HL-60/S4 (cell line): ENCODE measurements around the gene DIPK1A.
"Not testable (repeated sequence)": the region's sequence is repeated elsewhere in the genome, so short reads cannot be mapped to it uniquely, and the experiment has no call there.

Source experiments
- in situ Hi-C: fragments of 300-500 bp; cut with MboI; formaldehyde crosslinking; loops from 2 replicates; pipeline ENCODE4 v1.14.3; 2022; ENCODE audit warnings: low sequenced_read_pairs

DIPK1A gene

GRCh38 chr1:92980732-92981647, 19.7 kb upstream of the DIPK1A start:
- in situ Hi-C loops: no loop called here

DNA sequence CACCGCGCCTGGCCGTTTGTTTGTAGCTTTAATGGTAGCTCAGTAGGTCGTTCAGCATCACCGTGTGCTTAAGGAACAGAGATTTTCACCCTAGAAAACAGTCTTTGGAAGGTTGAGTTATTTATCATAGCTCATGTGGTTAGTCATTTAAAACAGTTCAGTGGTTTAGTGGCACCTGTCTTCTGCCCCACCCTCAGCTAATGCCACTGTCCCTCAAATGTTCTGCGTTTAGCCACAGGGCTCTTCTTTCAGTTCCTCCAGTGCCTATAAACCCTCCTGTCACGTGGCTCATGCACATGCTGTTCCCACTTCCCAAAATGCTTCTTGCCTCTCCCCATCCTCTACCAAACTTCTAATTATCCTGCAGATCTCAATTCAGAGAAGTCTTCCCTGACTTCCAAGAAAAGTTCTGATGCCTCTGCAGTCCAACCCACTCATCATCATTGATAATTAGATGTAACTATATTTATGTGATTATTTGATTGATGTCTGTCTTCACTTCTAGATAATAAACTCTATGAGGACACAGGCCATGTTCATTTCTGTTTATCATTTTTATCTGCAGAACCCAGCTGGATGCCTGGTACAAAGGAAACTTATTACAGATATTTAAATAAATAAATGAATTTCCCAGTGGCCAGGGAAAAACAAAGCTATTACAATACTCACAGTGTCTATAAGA, 14.4 kb upstream of the DIPK1A start:
- in situ Hi-C loops: no loop called here

- in situ Hi-C loops: not testable (repeated sequence)
These were observed 12.8 kb upstream of the DIPK1A start for GRCh38 chr1:92974112-92974511.

DNA sequence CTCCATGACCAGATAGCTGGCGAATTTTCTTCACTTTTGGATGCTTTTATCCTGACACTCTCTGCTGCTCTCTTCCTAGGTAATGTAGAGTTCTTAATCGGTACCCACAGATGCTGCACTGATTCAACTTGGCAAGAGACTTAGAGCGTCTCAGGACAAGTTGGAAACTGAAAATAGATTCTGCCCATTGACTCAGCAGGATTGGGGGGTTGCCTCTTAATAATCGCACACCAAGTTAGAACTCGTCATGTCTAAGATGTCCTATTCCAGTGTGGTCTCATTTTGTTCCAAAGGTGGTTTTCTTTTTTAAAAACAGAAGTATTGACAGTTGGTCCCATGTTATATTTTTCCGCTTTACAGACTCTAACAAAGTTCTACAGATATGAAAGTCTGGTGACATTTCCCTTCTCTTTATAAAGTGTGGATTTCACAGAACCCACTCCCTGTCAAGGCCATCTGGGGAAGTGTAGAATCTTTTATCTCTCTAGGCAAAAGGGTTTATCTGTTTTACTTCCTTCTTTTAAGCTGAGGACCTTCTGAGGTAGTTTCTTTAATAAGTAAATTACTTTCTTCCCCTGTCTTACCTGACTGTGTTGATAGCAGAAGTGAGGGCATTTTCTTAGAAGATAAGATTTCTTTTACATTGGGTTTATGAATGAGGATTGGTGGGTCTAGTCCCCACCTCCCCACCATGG, 12.1 kb upstream of the DIPK1A start:
- in situ Hi-C loops: no loop called here

DNA sequence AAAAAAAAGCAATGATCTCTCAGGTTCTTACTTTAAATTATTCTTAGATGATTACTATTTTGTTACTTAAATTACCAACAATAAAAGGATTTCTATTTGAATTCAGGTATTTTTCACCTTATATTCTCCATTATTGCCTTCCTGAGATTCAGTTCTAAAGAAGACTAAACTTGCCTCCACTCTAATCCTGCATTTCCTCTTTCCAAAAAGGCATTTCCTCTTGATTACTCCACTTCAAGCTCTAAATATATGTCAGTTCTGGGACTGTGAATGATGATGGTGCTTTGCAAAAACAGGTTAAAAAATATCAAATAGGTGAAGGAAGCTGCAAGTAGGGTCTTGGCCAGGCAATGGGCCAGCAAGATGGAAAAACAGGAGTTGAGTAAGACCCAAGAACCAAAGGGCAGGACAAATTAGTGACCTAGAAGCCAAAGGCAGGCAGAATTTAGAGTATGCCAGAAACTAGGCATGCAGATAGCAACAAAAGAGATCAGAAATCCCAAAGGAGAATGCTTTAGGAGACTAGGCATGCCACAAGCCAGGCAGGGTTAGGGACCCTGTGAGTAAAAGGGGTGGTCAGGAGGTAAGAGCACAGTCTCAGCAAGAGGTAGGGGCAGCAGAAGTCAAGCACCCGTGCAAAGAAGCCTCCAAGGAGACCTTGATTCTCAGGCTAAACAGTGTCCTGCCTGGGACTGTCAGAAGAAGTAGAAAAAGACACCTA, 11.3 kb upstream of the DIPK1A start:
- in situ Hi-C loops: no loop called here

DNA sequence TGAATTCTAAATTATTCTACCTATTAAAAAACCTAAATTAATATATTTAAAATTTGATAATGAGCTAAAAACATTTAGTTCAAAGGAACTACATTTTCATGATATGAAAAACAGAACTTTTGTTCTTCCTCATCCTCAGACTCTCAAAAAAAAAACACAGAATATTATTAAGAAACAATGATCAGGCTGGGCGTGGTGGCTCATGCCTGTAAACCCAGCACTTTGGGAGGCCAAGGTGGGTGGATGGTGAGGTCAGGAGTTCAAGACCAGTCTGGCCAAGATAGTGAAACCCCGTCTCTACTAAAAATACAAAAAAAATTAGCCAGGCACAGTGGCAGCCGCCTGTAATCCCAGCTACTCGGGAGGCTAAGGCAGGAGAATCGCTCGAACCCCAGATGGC, 10.7 kb upstream of the DIPK1A start:
- in situ Hi-C loops: not testable (repeated sequence)

GRCh38 chr1:92970990-92971689, 9.9 kb upstream of the DIPK1A start:
- in situ Hi-C loops: no loop called here

- in situ Hi-C loops: no loop called here
These were observed 8.3 kb upstream of the DIPK1A start for GRCh38 chr1:92969517-92969916.

DNA sequence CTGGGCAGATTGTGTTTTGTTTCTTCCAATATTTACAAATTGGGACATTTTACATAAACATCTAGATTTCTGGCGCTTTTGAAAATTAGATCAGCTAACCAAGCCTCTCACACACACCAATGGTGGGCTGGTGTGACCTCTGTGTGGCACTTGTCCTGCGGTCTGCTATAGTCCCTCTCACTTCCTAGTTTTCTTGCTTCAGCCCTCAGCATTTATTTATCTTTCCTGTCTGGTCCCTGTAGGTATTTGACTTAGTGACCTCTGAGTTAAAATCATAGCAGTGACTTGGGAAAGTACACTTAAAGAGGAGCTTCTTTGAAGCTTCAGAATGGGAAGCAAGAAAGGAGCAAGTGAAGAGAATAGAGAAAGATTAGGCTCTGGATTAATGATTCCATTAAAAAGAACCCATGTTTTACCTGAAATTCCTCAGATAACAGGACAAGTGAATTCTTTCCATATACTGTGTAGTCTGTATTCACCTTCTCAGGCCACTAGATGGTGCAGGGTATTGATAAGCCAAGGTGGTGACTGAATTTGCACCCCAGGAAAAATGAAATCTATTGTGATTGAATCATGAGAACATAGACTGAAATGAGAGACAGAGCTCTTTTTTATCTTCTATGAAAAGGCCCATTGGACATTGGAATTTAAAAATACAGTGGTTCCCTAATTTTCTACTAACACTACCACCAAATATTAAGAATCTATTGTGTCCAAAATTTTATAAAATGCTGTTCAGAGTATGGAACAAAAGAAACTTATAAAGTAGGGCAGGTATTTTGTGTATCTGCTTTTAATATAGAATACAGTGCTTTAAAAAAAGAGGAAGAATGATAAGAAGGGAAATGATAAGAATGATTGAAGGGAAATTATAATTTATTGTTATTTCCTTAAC, 7.1 kb upstream of the DIPK1A start:
- in situ Hi-C loops: no loop called here

DNA sequence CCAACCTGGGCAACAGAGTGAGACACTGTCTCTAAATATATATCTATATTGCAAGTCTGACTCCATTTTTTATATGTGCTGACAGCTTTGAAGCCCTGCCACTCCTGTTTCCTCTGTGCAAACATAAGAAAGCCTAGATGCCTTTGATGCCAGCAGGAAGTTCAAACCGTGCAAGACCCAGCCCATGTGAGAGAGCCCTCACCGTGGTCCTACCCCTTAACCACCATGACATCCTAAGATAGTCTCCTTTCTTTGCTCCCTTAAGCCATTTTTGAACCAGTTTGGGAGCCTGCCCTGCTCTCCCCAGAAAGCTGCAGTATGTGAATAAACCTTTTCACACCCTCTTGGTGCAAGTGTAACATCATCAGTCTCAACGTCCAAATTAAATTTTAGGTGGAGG, 3.7 kb upstream of the DIPK1A start:
- in situ Hi-C loops: no loop called here

DNA sequence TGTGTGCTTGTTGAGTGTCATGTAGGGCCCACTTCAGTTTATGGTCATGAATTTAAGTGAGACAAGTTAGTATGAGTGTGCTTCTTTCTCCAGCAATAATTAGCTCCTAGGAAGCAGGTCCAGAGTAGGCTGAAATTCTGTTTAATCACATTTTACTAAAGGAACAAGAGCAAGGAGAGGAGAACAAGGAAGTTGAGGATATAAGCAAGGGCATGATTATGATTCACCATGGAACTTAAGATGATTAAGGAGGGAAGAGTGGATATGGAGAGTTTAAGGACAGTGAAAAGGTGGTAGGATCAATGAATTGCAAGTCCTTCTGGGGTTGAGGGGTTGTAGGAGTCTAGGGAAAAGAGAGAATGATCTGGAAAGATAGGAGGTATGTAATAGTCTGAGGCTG, 3.1 kb upstream of the DIPK1A start:
- in situ Hi-C loops: no loop called here

GRCh38 chr1:92961896-92962752, 862 bp upstream of the DIPK1A start:
- in situ Hi-C loops: no loop called here

GRCh38 chr1:92960395-92961130, 699 bp downstream of the DIPK1A start:
- in situ Hi-C loops: no loop called here

DNA sequence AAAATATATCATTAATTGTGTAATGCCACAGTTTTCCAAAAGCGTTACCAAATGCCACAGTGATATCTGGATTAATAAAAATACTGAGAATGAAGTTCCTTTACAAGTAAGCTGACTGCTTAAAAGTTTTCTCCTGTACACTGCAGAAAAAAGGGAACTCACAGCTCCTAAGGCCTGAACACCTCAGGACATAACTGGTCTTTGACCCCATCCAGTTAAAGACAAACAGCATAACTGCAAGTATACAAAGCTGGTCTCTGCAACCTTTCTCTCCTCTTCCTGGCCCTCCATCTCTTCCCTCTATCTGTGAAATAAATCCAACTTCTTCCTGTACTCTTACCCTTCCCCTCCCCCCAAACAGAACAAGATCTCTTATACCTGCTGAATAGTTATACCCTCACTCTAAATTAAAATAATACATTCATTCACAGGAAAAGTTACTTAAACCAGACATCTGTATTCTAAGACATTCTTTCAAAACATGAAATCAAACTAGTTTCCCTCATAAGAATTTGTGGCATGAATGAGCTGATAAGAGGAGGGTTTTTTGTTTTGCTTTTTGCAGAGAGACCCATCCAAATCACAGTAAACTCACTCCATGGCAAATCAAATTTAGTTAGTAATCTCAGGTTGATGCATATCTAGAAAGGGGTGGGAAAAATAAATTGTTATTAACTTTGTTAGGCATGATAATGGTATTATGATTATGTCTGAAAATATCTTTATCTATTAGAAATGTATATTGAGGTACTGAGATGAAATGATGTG, 2.9 kb downstream of the DIPK1A start:
- in situ Hi-C loops: no loop called here

DNA sequence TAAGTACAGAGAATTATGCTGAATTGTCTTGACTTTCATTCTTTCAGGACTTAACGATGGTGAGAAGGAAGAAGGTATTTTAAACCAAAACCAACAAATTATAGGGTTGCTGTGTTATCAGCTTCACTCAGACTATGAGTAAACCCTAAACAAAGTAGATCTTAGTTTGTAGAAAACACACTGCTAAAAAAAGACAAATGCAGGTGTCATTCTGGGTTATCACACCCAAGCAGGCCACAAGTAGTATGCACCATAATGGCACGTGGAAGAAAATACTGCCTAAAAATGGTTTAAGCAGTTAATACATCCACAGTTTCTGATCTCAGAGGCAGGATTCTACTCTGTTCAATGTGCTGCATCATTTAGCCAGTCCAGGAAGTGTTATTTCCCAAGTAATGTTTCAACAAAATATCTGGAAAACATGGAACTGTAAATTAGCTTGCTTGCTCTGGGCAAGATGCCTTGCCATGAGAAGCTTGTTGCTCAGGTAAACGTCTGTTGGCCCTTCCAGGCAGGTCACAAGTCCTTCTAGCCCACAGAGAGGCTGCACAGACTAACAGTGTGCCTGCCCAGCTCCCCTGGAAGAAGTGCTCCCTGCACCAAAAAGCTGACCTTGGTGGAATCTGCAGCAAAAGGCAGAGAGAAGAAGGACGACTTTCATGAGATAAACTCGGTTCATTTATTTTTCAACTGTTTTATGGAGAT, 4.1 kb downstream of the DIPK1A start:
- in situ Hi-C loops: no loop called here

DNA sequence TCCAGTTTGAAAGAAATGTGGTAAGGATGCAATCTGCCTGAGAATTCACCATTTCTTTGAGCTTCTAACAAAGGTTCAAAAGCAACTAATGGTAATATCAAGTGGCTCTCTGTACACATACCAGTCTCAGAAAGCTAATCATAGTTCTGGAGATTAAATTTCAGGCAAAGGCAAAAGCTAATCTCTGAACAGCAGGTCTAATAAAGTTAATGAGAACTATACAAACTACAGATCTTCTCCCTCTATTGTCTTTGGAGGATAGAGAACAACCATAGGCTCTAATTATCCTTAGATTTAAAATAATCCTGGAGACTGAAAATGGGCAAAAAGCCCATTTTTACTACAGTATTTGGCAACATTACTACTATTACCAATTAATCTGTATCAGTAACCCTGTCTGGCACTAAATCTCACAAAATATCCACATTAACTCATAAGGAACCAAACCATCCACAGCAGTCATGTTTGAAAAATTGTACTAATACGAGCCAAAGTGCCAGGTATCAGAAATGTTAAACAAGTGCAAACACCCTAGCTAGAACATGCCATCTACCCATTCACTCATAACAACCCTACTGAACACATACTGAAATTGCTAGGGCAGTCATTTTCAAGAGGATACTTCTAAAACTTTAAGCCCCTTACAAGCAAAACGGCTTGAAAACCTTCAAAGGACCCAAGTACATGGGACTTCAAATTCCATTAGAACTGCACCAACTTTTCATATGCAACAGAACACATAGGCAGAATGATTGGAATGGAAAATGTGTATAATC, 4.8 kb downstream of the DIPK1A start:
- in situ Hi-C loops: no loop called here
